HG03575 (cell line): ENCODE data around the gene PAX1.

ENCODE experiments used
- ATAC-seq: cut with Tn5 transposase; IDR thresholded peaks from one replicate; pipeline ENCODE4 v1.9.1; 2021; ENCODE audit not compliant: unreplicated experiment, insufficient number of reproducible peaks, low FRiP score; ENCODE audit errors: extremely low read depth

The PAX1 gene

GRCh38 chr20:21702016-21702415 is 3.4 kb upstream of the PAX1 start:
- no peak for ATAC-seq

GRCh38 chr20:21702553-21703470 is 2.7 kb upstream of the PAX1 start:
- ATAC-seq: no peak

- no peak for ATAC-seq
These were observed 1.6 kb upstream of the PAX1 start for GRCh38 chr20:21703717-21704407.

GRCh38 chr20:21704408-21705385 is 767 bp upstream of the PAX1 start:
- no peak for ATAC-seq

- ATAC-seq: no peak
These were observed 1.1 kb downstream of the PAX1 start for GRCh38 chr20:21706261-21707195.

- no peak for ATAC-seq
These were observed 1.8 kb downstream of the PAX1 start for GRCh38 chr20:21707267-21707666.

- no peak for ATAC-seq
These were observed 2.7 kb downstream of the PAX1 start for GRCh38 chr20:21707999-21708737.

- no peak for ATAC-seq
These were observed 3.5 kb downstream of the PAX1 start for GRCh38 chr20:21708738-21709534.

- ATAC-seq: no peak
These were observed 4.1 kb downstream of the PAX1 start for GRCh38 chr20:21709535-21709904.

GRCh38 chr20:21710341-21710740 is 4.9 kb downstream of the PAX1 start:
- ATAC-seq: no peak

GRCh38 chr20:21710863-21711431 is 5.5 kb downstream of the PAX1 start:
- no peak for ATAC-seq

- ATAC-seq: no peak
These were observed 7.1 kb downstream of the PAX1 start for GRCh38 chr20:21712443-21713059.

GRCh38 chr20:21713470-21713869 is 8.0 kb downstream of the PAX1 start:
- no peak for ATAC-seq

GRCh38 chr20:21713901-21714296 is 8.4 kb downstream of the PAX1 start:
- ATAC-seq: no peak

- no peak for ATAC-seq
These were observed 9.1 kb downstream of the PAX1 start for GRCh38 chr20:21714297-21715192.
